K562 (cell line): ENCODE results near the gene COL16A1. TPM values are rescaled to one million over a fixed set of nuclear protein-coding genes. Genes with fewer than 3 reads are reported as not detected.

Source experiments
- ATAC-seq: fragments of 200-7000 bp; cut with Tn5 transposase; 3 replicates; pipeline ENCODE4 v1.9.1; 2020; ENCODE audit warnings: moderate library complexity
- BruUV-seq: library from RNA; stranded (reverse); fragments of 400-500 nt; replicated peaks from 2 replicates; lab custom pipeline; 2021; lab: Mats Ljungman, UMichigan
- CTCF ChIA-PET: fragments of 300-600 bp; formaldehyde crosslinking; extraction: SDS; loops from one replicate; lab custom pipeline; 2021; ENCODE audit warnings: low intra/inter-chr PET ratio; lab: Yijun Ruan, JAX
- POLR2A ChIA-PET: fragments of 300-600, 350-650 bp; sonication (Branson Sonifier 250); formaldehyde crosslinking; extraction: SDS; loops from one replicate; lab custom pipeline; 2021; ENCODE audit warnings: antibody characterized with exemption, inconsistent platforms; lab: Yijun Ruan, JAX
- DNase-seq, 4 experiments: peaks; one replicate each; pipeline versions ENCODE4 v3.0.0 to v3.0.0-alpha.2; 2011 to 2018; ENCODE audit warnings: low spot score in 3 of 4, mixed read lengths in 3 of 4; ENCODE audit errors: extremely low read depth in 1 of 4
- FAIRE-seq: peaks from 2 replicates; lab custom pipeline; 2011; peaks lifted over from hg19 to GRCh38; lab: Jason Lieb, UNC
- H2AFZ ChIP-seq: 2 replicates; pipeline ENCODE4 v1.6.0; 2011; ENCODE audit warnings: low read depth, low read length, control low read depth, inconsistent platforms
- H3K27ac ChIP-seq: fragments of 200-600 bp; 3 replicates; pipeline ENCODE4 v1.8.0; 2011; ENCODE audit warnings: low read depth, mild to moderate bottlenecking, control low read depth, inconsistent platforms, low read length, moderate library complexity, mixed read lengths; ENCODE audit errors: extremely low read depth
- H3K27me3 ChIP-seq, 2 experiments: fragments of 300-600 bp in 1 of 2; 2 replicates in 1 of 2; 3 replicates in 1 of 2; pipeline versions ENCODE4 v1.6.0 to v1.8.0; 2011; ENCODE audit warnings: inconsistent platforms in 2 of 2, low read length in 2 of 2, mild to moderate bottlenecking in 1 of 2, mixed read lengths in 1 of 2, moderate library complexity in 1 of 2; ENCODE audit not compliant: control insufficient read depth in 2 of 2, insufficient read depth in 2 of 2
- H3K36me3 ChIP-seq: fragments of 300-600 bp; 3 replicates; pipeline ENCODE4 v1.8.0; 2011; ENCODE audit warnings: mild to moderate bottlenecking, low read length, inconsistent platforms; ENCODE audit not compliant: control insufficient read depth, insufficient read depth
- H3K4me1 ChIP-seq, 2 experiments: fragments of 200-600 bp in 1 of 2; replicated peaks in 1 of 2; 2 replicates in 1 of 2; 3 replicates in 1 of 2; pipeline versions ENCODE4 v1.5.1 to v1.8.0; 2011; ENCODE audit warnings: inconsistent platforms in 2 of 2, low read length in 2 of 2, mild to moderate bottlenecking in 1 of 2, mixed read lengths in 1 of 2, moderate library complexity in 1 of 2; ENCODE audit not compliant: control insufficient read depth in 2 of 2, insufficient read depth in 2 of 2
- H3K4me2 ChIP-seq: 2 replicates; pipeline ENCODE4 v1.6.1; 2011; ENCODE audit warnings: low read length, control low read depth, inconsistent platforms, mixed read lengths; ENCODE audit not compliant: insufficient read depth
- H3K4me3 ChIP-seq: fragments of 200-600 bp; sonication (generic), shearing (Covaris generic); 2 replicates; pipeline ENCODE4 v1.5.1; 2016; ENCODE audit warnings: control low read depth, inconsistent platforms
- H3K79me2 ChIP-seq: fragments of 200-600 bp; 3 replicates; pipeline ENCODE4 v1.8.0; 2011; ENCODE audit warnings: low read length, inconsistent platforms; ENCODE audit not compliant: control insufficient read depth, insufficient read depth
- H3K9ac ChIP-seq, 2 experiments: 2 replicates each; pipeline versions ENCODE4 v1.6.0 to v1.6.1; 2011; ENCODE audit warnings: low read depth in 2 of 2, low read length in 2 of 2, control low read depth in 1 of 2, inconsistent platforms in 1 of 2, mild to moderate bottlenecking in 1 of 2, mixed read lengths in 1 of 2; ENCODE audit not compliant: insufficient read depth in 1 of 2
- H3K9me1 ChIP-seq: one replicate; pipeline ENCODE4 v1.6.0; 2011; ENCODE audit warnings: inconsistent platforms, mild to moderate bottlenecking, low read length, moderate library complexity; ENCODE audit not compliant: control insufficient read depth, insufficient read depth
- H3K9me3 ChIP-seq: replicated peaks from 2 replicates; pipeline ENCODE4 v1.5.1; 2011; ENCODE audit warnings: low read depth, low read length, inconsistent platforms; ENCODE audit not compliant: control insufficient read depth, insufficient read depth
- H4K20me1 ChIP-seq: replicated peaks from 2 replicates; pipeline ENCODE4 v1.6.1; 2011; ENCODE audit warnings: low read length, inconsistent platforms, mixed read lengths; ENCODE audit not compliant: control insufficient read depth, insufficient read depth
- CBFA2T2 ChIP-seq: fragments of 450-650 bp; conservative IDR thresholded peaks from 2 replicates; pipeline ENCODE4 v1.6.1; 2017; ENCODE audit warnings: mild to moderate bottlenecking
- CBFA2T3 ChIP-seq: fragments of 450-650 bp; IDR thresholded peaks from 2 replicates; pipeline ENCODE4 v1.6.1; 2017
- CEBPB ChIP-seq: fragments of 450-650 bp; IDR thresholded peaks from 2 replicates; pipeline ENCODE4 v1.6.1; 2016; ENCODE audit warnings: missing genetic modification characterization, missing compliant biosample characterization
- CREM ChIP-seq: IDR thresholded peaks from 2 replicates; pipeline ENCODE4 v1.6.1; 2014; ENCODE audit warnings: antibody characterized with exemption, low read depth
- DIDO1 ChIP-seq: fragments of 450-650 bp; IDR thresholded peaks from 2 replicates; pipeline ENCODE4 v1.6.1; 2016; ENCODE audit warnings: low read depth, missing biosample characterization, missing genetic modification characterization
- EGR1 ChIP-seq: fragments of 450-650 bp; conservative IDR thresholded peaks from 2 replicates; pipeline ENCODE4 v1.6.1; 2017; ENCODE audit warnings: mild to moderate bottlenecking
- KDM4B ChIP-seq, 2 experiments: fragments of 450-650 bp in 1 of 2; sonication (generic) in 1 of 2; IDR thresholded peaks; 2 replicates each; pipeline ENCODE4 v1.6.1; 2016 to 2017; ENCODE audit warnings: borderline replicate concordance in 2 of 2, antibody characterized with exemption in 1 of 2, low read depth in 1 of 2, mild to moderate bottlenecking in 1 of 2
- NFE2 ChIP-seq: IDR thresholded peaks from 2 replicates; pipeline ENCODE4 v1.6.1; 2014; ENCODE audit warnings: antibody characterized with exemption, low read depth
- RREB1 ChIP-seq: fragments of 250-450 bp; sonication (Bioruptor Pico); IDR thresholded peaks from 2 replicates; pipeline ENCODE4 v1.4.0; 2020
- SP1 ChIP-seq: sonication (generic); formaldehyde crosslinking; IDR thresholded peaks from 2 replicates; pipeline ENCODE4 v1.8.1; 2022; ENCODE audit warnings: mild to moderate bottlenecking, missing genetic modification reagents
- ZBTB17 ChIP-seq: fragments of 450-650 bp; formaldehyde crosslinking; IDR thresholded peaks from 2 replicates; pipeline ENCODE4 v1.4.0; 2020; ENCODE audit warnings: mild to moderate bottlenecking
- ZNF165 ChIP-seq: fragments of 250-450 bp; sonication (Bioruptor Pico); IDR thresholded peaks from 2 replicates; pipeline ENCODE4 v1.4.0; 2020; ENCODE audit warnings: borderline replicate concordance
- ZNF175 ChIP-seq: fragments of 200-800 bp; sonication (Bioruptor generic); IDR thresholded peaks from 2 replicates; pipeline ENCODE4 v1.6.1; 2016; ENCODE audit warnings: low read depth, mild to moderate bottlenecking, missing genetic modification characterization, missing compliant biosample characterization
- WGBS: fragments of 100-300 bp; shearing (Covaris generic); methylation state at CpG from one replicate; pipeline ENCODE4 v1.1.6; 2016; ENCODE audit warnings: low coverage, mixed read lengths; ENCODE audit not compliant: insufficient coverage; ENCODE audit errors: missing lambda C conversion rate; 5-methylcytosine and 5-hydroxymethylcytosine counted together
- in situ Hi-C: fragments of 300-500 bp; cut with MboI; formaldehyde crosslinking; loops from 4 replicates; pipeline ENCODE4 v1.15.0; 2018; ENCODE audit warnings: inconsistent platforms, mixed read lengths
- intact Hi-C: fragments of 100-400 bp; cut with micrococcal nuclease; formaldehyde crosslinking; loops from 2 replicates; pipeline ENCODE4 v1.14.2; 2022
- polyA plus RNA-seq, 8 experiments: library from polyadenylated mRNA; depleted of rRNA in 4 of 8; stranded (reverse) in 5 of 8; unstranded in 3 of 8; fragments of >200 nt; fragmentation: Nextera tagmentation in 2 of 8; fragmentation: Illumina TruSeq in 1 of 8; extraction: Ambion mirVana in 2 of 8; extraction: Trizol in 1 of 8; gene quantifications; 2 replicates each; pipeline versions ENCODE4 v1.2.1 to v1.2.3, GENCODE V29; 2011 to 2014; ENCODE audit warnings: inconsistent platforms in 1 of 8, missing spikeins in 1 of 8
- total RNA-seq, 7 experiments: library from RNA; depleted of rRNA in 6 of 7; stranded (reverse); fragments of >200 nt in 6 of 7; fragmentation: Illumina TruSeq in 2 of 7; extraction: Trizol in 2 of 7; gene quantifications; 2 replicates each; pipeline versions ENCODE4 v1.2.1 to v1.2.3, GENCODE V29; 2011 to 2021; ENCODE audit warnings: low replicate concordance in 1 of 7
- TF ChIP-seq, protein P1 (sequence below), 2 experiments: fragments of 450-650 bp in 1 of 2; sonication (generic) in 1 of 2; formaldehyde crosslinking in 1 of 2; IDR thresholded peaks in 1 of 2; conservative IDR thresholded peaks in 1 of 2; 2 replicates each; pipeline versions ENCODE4 v1.6.1 to v1.8.1; 2016 to 2023; ENCODE audit warnings: mild to moderate bottlenecking in 2 of 2, moderate library complexity in 2 of 2, inconsistent platforms in 1 of 2, missing genetic modification reagents in 1 of 2

The COL16A1 gene
- total and polyA plus RNA-seq, 9 of the 15 experiments (the other 6 are each of a cell fraction or from before 2014, with no cell fraction given) = 0.11 to 0.60 (median 0.11) TPM; not detected in 6

DNA sequence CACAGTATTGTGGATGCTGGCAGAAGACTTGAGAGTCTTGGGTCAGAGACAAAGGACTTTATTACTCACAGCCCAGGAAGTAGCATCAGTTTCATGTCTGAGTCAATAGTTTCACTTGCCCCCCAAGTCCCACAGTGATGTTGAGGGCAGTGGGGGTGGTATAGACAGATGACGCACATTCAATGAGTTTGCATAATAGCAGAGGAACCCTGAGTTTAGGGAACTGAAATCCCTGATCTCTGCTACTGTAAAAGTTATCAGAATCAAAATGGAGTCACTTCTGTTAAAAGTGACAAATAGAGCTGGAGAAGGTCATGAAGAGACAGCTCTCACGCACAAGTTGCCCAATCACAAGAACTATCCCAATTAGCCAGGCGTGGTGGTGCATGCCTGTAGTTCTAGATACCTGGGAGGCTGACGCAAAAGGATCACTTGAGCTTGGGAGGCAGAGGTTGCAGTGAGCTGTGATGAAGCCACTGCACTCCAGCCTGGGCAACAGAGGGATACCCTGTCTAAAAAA, 97.8 kb downstream of the COL16A1 start:
- no peaks in the 10 kb centered on the region for H3K9me1 ChIP-seq
- no peaks in the 10 kb centered on the region for H3K36me3 ChIP-seq
- WGBS = 3% methylated on average over 4 of the region's 4 CpGs
- ChIA-PET CTCF (no interaction called here), POLR2A (interaction anchor here (0.6 kb wide), 1 partner anchor 56 kb away, joined by 3 read pairs; no protein-coding TSS in a partner anchor)
- TF ChIP-seq KDM4B (IDR thresholded peaks at IDR 0.05; ENCODE audit: borderline replicate concordance in 2 of 2, low read depth in 1 of 2) (no peak), NFE2 (peak; percentile 54; the same call in 1 of the 2 replicates), ZBTB17 (no peak), RREB1 (no peak), ZNF165 (CRISPR knock-in tag) (no peak), CEBPB (tag) (0 out of 2 replicates have a peak, but pooled peaks have one; percentile 10), SP1 (no peak), ZNF175 (CRISPR knock-in tag) (0 out of 2 replicates have a peak, but pooled peaks have one; percentile 35), CBFA2T2 (peak; percentile 27; the same call in 1 of the 2 replicates), EGR1 (peak; percentile 56), DIDO1 (no peak), CBFA2T3 (peak; percentile 39), CREM (peak; percentile 55)
- TF ChIP-seq, protein P1, sequence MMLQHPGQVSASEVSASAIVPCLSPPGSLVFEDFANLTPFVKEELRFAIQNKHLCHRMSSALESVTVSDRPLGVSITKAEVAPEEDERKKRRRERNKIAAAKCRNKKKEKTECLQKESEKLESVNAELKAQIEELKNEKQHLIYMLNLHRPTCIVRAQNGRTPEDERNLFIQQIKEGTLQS (IDR thresholded peaks at IDR 0.05) = peak; percentile 63
- TF ChIP-seq, protein P1 (CRISPR knock-in tag; conservative IDR thresholded peaks at IDR 0.05) = no peak
- ATAC-seq (no peak), FAIRE-seq (no peak), DNase-seq (peak in 1 of 4 experiments; percentile 17)
- no peak overlapping the region for H3K27ac ChIP-seq
- no peak overlapping the region for H3K4me2 ChIP-seq
- intact Hi-C loops (no loop called here), in situ Hi-C loops (no loop called here)
- H4K20me1 ChIP-seq = no peaks in the 10 kb centered on the region
- peaks cover 23 to 25% of the 10 kb centered on the region in 2 experiments for H3K27me3 ChIP-seq
- H3K9ac ChIP-seq = no peak overlapping the region
- H3K4me3 ChIP-seq = no peak overlapping the region
- no TSS peak for BruUV-seq
- H2AFZ ChIP-seq = no peak overlapping the region
- no peaks in the 10 kb centered on the region for H3K79me2 ChIP-seq
- no peaks in the 10 kb centered on the region for H3K4me1 ChIP-seq
- no peaks in the 10 kb centered on the region for H3K9me3 ChIP-seq
